ENCODE results near the gene RANBP1.

DNA sequence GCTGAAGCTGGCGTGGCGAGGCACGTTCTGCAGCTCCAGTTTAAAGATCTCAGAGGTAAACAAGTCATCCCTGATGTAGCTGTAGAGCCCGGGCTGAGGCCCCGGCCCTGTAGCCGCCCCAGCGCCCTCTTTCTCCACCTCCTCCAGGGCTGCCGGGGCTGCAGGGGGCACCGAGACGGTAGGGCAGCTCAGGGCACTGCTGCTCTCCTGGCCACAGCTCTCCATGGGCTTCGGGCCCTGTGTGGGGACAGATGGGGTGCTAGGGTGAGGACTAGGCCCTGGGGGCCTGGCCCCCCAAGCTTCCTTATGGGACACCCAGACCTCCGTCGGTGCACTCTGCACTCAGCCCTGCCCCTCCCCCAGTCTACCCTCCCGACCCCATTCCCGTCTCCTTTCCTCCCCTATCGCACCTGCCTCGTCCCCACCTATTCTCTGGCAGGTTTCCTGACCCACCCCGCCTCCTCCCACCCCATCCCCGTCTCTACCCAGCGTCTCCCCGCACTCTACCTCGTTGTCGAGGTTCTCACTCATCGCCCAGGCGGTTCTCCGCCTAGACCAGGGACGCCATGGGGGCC lies 559 bp downstream of the RANBP1 start:
- TF ChIP-seq, protein P1, sequence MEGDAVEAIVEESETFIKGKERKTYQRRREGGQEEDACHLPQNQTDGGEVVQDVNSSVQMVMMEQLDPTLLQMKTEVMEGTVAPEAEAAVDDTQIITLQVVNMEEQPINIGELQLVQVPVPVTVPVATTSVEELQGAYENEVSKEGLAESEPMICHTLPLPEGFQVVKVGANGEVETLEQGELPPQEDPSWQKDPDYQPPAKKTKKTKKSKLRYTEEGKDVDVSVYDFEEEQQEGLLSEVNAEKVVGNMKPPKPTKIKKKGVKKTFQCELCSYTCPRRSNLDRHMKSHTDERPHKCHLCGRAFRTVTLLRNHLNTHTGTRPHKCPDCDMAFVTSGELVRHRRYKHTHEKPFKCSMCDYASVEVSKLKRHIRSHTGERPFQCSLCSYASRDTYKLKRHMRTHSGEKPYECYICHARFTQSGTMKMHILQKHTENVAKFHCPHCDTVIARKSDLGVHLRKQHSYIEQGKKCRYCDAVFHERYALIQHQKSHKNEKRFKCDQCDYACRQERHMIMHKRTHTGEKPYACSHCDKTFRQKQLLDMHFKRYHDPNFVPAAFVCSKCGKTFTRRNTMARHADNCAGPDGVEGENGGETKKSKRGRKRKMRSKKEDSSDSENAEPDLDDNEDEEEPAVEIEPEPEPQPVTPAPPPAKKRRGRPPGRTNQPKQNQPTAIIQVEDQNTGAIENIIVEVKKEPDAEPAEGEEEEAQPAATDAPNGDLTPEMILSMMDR (IDR thresholded peaks at IDR 0.05), result no peak
- no peak for TF ChIP-seq POLR2A (IDR thresholded peaks at IDR 0.05)

All from tibial nerve (tissue), 3 donors.